IPS-11a (cell line): ENCODE data around the gene RCN2.

Source experiments
- H3K4me3 ChIP-seq: one replicate; pipeline ENCODE4 v1.5.1; 2013; ENCODE audit warnings: low read depth, low read length, control low read depth

The RCN2 gene

DNA sequence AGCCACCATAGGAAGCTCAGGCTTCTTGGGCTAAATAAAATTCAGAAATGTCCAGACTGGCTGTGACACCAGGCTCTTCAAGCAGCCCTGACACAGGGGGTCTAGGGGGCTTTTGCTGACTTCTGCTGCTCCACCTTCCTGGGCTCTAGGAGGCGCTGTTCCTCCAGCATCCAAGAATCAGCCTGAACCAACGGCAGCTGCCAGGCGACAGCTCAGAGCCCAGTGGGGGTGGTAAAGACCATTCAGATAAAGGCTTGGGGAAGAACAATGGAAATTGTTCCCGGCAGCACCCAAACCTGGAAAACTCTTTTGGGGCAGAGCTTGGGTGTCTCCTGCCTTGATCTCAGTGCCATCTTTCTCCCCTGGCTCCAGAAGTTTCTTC lies 41.8 kb downstream of the RCN2 start:
- no peak overlapping the region for H3K4me3 ChIP-seq

DNA sequence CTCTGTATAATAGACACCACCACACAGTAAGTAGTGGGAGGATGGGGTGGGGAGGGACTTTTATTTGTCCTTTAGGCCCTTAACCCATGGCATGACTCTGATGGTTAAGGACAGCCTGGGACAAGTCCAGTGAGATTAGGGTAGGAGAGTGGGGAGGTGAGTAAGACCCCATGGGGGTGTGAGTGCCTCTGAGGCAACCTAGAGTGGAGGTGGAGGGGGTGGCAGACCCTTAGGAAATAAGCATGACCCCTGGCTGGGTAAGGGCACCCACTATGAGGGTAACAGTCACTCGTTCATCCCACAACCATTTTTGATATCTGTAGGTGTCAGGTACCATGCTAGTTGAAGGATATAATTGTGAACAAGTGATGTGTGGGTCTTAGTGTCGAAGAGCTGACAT lies 42.4 kb downstream of the RCN2 start:
- H3K4me3 ChIP-seq = no peak overlapping the region

- H3K4me3 ChIP-seq = no peak overlapping the region
Observed at GRCh38 chr15:76974456-76975036, 43.0 kb downstream of the RCN2 start.

DNA sequence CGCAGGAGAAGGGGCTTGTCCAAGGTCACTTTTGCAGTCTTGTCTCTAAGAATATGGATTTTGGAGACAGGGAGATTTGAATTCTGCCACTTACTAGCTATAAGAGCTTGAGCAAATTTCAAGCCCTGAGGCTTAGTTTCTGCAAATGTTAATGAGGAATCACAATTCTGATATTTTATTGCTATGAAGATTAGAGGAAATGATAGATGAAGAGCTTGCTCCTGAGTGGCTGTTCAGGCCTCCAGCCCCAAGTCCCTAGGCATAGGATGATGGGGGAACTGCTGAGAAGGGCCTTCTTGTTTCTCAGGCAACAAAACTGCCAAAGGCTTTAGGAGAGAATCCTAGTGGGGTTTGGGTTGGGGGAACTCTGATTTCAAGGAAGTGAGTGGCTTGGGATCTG lies 44.6 kb downstream of the RCN2 start:
- no peak overlapping the region for H3K4me3 ChIP-seq

- H3K4me3 ChIP-seq = no peak overlapping the region
Observed at GRCh38 chr15:76976572-76977270, 45.2 kb downstream of the RCN2 start.

GRCh38 chr15:76978522-76979330 lies 47.2 kb downstream of the RCN2 start:
- H3K4me3 ChIP-seq = no peak overlapping the region

GRCh38 chr15:76979331-76979925 lies 47.9 kb downstream of the RCN2 start:
- no peak overlapping the region for H3K4me3 ChIP-seq

GRCh38 chr15:76979996-76980520 lies 48.5 kb downstream of the RCN2 start:
- no peak overlapping the region for H3K4me3 ChIP-seq

DNA sequence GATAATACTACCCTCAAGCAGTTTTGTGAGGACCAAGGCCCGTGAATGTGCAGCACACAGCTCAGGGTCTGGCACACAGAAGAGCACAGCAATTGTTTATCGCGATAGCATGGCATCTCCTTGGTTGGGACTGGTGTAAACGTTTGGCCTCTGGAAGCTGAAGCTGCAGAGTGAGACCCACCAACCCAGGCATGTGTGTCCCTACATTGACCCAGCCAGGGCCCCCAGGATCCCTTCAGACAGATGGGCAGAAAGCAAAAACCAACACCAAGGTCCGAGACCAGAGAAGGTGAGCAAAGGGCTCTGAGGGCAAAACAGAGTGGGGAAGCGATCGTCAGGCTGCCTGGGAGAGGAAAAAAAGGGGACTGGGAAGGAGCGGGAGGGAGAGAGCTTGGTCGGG lies 50.8 kb downstream of the RCN2 start:
- H3K4me3 ChIP-seq = no peak overlapping the region

DNA sequence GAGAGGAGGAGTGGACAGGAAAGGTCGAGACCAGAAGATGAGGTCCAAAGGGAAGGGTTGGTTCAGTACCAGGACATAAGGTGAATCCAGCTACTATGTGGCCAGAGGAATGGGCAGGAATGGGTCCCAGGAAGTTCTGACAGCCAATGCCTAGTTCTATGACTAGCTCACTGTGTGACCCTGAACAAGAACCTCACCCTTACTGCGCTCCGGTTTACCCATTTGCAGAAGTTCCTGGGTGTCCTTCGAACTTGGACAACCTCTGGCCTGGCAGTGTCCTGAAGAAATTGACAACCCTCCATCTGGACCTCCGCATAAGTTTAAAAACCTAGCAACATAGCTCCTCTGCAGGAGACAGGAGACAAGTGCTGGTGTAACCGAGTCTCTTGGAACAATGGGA lies 51.2 kb downstream of the RCN2 start:
- H3K4me3 ChIP-seq = no peak overlapping the region

DNA sequence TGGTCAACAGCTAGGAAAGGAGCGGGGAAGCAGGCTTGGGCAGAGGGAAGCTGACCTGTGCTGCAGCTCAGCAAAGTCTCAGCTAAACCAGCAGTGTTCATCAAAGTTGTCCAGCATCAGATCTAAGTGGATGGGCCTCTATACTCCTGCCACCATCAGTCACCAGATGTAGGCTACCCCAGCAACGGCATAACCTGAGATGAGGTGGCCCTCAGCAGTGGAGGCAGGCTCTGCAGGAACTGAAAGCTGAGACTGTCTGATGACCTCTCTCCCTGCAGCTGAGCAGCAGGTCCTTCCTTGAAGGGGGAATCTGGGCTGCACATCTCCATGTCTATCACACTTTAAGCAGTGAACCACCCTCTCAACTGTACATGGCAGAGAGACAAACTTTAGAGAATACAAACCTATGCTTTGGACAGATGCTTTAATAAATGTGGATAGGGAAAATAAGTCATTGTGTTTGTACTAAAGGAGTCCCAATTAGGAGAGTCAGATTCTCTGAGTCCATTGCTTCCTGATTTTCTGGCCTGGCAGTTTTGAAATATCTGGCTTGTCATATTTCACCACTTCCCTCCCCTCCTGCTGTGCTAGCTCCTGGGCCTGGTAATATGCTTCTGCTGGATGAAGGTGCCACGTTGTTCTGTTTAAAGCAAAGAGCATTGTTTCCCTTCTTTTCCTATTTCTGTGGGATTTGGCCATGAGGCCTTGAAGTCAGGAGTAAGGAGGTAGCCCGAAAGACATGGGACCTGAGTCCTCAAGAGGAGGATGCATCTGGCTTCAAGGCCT lies 52.2 kb downstream of the RCN2 start:
- no peak overlapping the region for H3K4me3 ChIP-seq

DNA sequence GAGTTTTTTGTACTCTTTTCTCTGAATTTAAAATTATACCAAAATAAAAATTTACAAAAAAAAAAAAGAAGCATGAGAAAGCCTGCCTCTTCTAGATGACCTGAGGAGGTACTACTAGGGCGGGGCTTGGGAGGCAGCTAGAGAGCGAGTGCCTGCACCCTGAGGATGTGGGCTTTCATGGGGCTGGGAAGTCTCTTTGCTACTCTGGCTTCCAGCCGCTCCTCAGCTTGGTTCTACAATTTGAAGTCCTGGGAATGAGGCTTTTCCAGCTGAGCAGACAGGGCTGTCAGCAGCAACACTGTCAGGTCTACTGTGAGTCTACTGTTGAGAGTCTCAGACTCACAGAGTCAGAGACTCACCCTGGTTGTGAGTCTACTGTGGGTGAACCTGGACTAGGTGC lies 55.2 kb downstream of the RCN2 start:
- H3K4me3 ChIP-seq = no peak overlapping the region

- no peak overlapping the region for H3K4me3 ChIP-seq
Observed at GRCh38 chr15:76987276-76987675, 55.7 kb downstream of the RCN2 start.

GRCh38 chr15:76987896-76988860 lies 56.6 kb downstream of the RCN2 start:
- no peak overlapping the region for H3K4me3 ChIP-seq

GRCh38 chr15:76988867-76989780 lies 57.6 kb downstream of the RCN2 start:
- H3K4me3 ChIP-seq = no peak overlapping the region

- H3K4me3 ChIP-seq = no peak overlapping the region
Observed at GRCh38 chr15:76991048-76991447, 59.5 kb downstream of the RCN2 start.

DNA sequence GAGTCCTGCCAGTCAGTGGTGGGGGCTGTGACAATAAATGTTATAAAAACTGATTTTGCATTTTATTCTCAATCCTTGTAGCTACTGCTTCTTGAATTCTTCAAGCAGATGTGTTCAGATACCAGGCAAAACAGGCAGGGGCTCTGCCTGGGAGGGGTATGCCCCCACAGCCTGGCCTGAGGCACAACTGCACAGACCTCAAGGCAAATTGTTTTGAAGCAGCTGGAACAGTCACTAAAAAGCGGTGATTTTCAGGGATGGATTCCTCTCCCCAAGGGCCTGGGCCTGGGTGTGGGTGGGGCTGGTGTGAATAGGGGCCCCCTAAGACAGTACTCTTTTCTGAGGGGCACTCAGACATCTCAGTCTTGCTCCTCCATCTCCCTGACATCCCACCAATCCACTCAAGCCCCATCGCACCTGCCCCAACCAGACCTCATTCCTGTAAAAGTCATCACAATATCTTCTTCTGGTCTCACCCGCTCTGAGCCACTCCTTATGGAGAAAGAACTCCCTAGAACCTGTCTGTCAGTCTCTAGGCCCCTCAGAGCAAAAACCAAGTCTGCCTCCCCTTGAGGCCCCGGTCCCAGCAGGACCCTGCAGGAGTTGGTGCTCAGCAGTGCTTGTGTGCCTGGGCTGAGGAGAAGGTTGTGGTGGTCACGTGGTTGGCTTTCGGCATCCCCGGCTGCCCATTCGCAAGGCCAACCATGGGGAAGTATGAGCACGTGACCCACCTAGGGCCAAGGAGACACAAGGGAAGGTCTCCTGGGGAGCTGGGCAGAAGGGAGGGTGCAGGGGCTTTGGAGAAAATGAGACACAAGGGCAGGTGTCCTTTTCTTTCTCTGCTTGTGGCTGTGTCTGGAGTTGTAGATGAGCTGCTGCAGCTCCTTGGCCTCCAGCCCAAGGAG lies 60.4 kb downstream of the RCN2 start:
- no peak overlapping the region for H3K4me3 ChIP-seq
